Left ventricle myocardium superior (tissue), 1 donor: Measurements from ENCODE around the gene BEND6. TPM values are rescaled to one million over a fixed set of nuclear protein-coding genes. Genes with fewer than 3 reads are reported as not detected.
A peak's percentile ranks its signal among the peaks of the same experiment; 100 is the strongest.

Source experiments
- ATAC-seq: fragments of 200-7000 bp; cut with Tn5 transposase; one replicate; pipeline ENCODE4 v1.9.1; 2020; ENCODE audit warnings: mild to moderate bottlenecking, moderate library complexity
- DNase-seq: peaks from one replicate; pipeline ENCODE4 v3.0.0-alpha.2; 2020
- intact Hi-C: fragments of 100-400 bp; cut with micrococcal nuclease; formaldehyde crosslinking; loops from one replicate; pipeline ENCODE4 v1.11.0; 2022
- long read RNA-seq: library from polyadenylated mRNA; unstranded; transcript quantifications from one replicate; pipeline ENCODE4 v2.0.0, GENCODE V29; 2021
- total RNA-seq: library from RNA; stranded (reverse); fragmentation: NEBNext Ultra II Directional; extraction: Animal tissue kit (Norgen Biotek cat#: 25700); gene quantifications from one replicate; pipeline ENCODE4 v1.2.1, GENCODE V29; 2021
- donor health status: DM: no; HTN: yes; CAD: no; lungs with severe emphysema.

Gene BEND6
- total RNA-seq, result 0.35 TPM
- long read RNA-seq, result 0 reads

- intact Hi-C loops, result no loop called here
- DNase-seq (peak; percentile 61), ATAC-seq (peak; percentile 78)
Observed at GRCh38 chr6:56954403-56955170, at the start of gene BEND6. TSS of gene BEND6 (plus strand) at chr6:56955107. CDS start at chr6:56981811, 26,704 bp downstream.

GRCh38 chr6:56905378-56905777, 49.5 kb upstream of the BEND6 start:
- intact Hi-C loops, result loop anchor here (2.0 kb wide), 1 partner anchor 411 kb away; the partner anchor contains the start of gene PRIM2
- ATAC-seq (no peak), DNase-seq (no peak)

DNA sequence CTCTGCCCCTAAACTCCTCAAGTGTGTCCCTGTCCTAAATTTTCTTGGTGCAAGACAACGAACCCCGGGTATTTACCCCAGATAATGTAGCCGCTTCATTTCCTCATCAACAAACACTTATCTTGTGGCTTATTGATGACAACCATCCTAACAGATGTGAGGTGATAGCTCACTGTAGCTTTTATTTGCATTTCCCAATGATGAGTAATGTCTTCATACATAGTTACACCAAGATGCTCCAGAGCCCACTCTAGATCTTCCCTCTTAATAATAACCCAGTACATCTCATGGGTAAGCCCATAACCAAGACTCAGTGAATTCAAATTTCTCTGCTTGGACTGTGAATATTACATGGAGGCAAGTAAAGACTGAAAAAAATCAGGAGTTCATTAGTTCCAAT, 48.2 kb upstream of the BEND6 start:
- intact Hi-C loops, result no loop called here
- DNase-seq (no peak), ATAC-seq (no peak)

- ATAC-seq, result no peak
- intact Hi-C loops, result no loop called here
Observed at GRCh38 chr6:56909115-56909907, 45.6 kb upstream of the BEND6 start.

DNA sequence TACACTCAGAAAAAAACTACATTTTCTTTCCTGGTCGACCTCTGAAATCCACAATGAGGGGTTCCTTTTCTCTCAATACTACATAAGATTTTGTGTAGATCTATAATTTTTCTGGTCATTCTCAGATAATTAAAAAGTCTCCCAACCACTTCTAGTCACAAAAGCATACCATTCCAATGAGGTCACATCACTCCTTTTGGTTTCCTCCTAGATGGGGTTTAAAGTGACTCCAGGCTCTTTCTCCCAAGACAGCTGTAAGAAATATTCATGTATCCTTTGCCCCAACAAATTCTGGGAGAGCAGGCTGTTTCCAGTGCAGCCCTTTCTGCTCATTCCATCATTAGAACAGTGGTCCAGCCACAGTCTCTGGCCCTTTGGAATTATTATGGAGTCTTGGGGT, 43.1 kb upstream of the BEND6 start:
- DNase-seq, result no peak
- ATAC-seq, result no peak
- intact Hi-C loops, result no loop called here

More at GRCh38 chr6:56909115-56909907, 45.6 kb upstream of the BEND6 start:
- no peak for DNase-seq

DNA sequence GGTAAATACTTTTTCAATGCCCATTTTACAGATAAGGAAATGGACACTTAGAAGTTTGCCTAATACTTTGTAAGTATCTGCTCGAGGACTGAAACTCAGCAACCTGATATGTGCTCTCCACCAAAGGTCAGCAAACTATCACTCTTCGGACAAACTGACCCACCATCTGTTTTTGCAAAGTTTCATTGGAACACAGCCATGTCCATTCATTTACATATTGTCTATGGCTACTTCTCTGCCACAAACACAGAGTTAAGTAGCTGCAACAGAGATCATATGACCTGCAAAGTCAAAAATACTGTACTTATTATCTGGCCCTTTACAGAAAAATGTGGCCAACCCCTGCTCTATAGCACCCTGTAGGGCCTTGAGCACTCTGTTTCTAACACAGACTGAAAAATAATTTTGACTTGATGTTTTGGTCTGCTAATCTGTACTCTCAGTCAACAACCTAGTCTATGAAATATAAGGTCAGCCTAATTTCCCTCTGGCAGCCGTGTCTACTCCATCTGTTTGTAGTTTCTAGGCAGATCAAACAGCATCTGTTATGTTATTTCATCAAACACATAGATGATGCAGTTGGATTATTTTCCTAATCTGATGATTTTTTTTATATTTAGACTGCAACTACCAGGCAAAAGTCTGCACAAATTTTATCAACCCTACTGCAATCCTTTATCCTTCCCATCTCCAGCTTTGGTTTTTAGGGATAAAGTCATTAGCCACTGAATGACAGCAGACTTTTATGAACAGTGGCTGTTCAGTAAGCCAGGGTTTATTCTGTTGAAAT, 41.4 kb upstream of the BEND6 start:
- ATAC-seq (no peak), DNase-seq (no peak)
- intact Hi-C loops, result no loop called here

DNA sequence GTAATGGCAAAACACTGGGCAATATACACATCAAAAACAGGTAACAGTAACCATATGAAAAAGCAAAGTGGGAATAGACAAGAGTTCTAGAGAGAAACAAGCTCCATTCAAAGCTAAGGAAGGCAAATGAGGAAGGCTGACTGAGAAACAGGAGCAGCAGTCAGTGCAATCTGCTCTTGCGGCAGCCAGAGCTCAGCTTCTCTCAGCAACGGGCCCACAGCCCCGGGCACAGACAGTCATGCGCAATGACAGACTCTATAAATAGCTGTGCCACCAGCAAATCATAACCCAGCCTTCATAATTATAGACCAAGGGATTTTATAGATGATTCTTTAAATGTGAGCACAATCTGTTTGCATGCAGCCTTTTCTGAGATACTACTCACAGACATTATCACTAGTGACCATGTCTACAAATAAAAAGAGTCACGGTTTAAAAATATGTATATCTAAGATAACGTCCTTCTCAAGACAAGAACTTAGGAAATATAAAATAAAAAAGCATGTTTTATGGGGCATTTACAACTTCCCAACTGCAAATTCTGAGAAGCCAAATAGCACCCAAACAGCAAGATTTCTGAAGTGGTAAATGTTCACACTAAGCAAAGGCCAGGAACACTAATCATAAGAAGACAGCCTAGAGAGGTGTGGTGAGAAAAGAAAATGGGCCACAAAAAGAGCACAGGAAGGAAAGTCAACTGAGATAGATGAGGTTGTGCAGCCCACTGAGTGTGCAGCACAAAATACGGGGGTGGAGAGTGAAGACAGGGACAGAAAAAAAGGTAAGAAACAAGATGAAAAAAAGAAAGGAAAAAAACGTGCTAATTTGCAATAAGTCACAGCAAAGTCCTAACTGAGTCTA, 39.9 kb upstream of the BEND6 start:
- intact Hi-C loops, result no loop called here
- peak; percentile 60 for DNase-seq
- peak; percentile 95 for ATAC-seq

DNA sequence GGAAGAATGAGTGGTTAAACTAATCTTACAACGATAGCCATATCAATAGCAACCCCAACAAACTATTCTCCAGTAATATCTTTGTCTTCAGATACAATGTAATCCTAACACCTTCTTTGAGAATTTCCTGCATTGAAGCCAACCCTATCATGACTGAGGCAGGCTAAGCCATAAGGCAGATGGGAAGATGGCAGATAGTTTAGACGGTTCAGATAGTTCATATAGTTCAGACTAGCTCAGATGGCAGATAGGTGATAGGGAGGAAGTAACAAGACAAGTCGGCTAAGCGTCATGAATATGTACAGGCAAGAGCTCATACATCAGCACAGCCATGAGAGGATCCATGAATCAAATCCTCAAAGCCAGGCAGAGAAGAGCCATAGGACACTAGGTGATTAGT, 39.1 kb upstream of the BEND6 start:
- intact Hi-C loops, result no loop called here
- no peak for ATAC-seq
- no peak for DNase-seq

DNA sequence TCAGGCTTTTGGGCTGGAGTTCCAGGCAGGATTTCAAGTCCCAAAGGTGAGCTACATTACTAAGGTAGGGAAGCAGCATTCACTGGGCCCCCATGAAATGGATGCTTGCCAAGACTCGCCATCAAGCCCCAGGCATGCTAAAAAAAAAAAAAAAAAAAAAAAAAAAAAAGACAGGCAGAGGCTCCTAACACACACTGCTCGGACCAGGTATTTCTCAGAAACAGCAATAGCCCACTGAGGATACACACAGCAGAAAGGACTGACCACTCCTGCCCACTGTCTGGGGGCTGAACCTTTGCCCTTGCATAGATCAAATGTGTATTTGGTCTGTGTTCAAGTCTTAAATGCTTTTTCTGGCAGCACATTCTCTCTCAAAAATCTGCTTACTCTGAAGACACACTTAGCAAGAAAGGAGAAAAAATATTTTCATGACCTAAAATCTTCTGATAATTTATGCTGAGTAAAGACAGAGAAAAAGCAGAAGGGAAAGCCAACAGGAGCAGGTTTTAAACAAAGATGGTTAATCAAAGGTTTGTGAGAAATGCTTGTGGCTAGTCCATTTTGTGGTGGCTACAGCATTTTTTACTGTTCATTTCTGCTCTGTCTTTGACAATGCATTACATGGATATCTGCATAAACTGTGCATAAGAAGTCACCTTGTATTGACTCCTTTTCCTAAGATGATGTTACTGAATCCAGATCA, 37.9 kb upstream of the BEND6 start:
- DNase-seq, result no peak
- intact Hi-C loops, result no loop called here
- no peak for ATAC-seq

DNA sequence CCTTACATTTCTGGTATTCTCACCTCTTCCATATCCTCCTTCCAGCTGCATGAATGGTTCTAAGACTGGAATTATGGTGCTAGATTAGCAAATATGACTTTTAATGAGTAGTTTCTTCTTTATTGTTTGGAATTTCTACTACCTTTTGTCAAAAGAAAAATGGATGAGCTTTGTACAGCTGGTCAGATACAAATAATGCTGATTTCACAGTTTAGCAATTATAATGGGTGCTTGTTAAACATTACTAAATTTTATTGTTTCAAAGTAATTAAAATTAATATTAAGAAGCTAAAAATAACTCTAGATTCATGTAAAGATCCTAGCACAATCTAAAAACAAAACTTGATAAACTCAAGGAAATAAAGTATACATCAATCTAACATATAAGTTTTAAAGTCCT, 32.3 kb upstream of the BEND6 start:
- ATAC-seq (no peak), DNase-seq (no peak)
- intact Hi-C loops, result no loop called here

GRCh38 chr6:56923565-56923964, 31.3 kb upstream of the BEND6 start:
- no peak for DNase-seq
- intact Hi-C loops, result no loop called here
- ATAC-seq, result no peak

DNA sequence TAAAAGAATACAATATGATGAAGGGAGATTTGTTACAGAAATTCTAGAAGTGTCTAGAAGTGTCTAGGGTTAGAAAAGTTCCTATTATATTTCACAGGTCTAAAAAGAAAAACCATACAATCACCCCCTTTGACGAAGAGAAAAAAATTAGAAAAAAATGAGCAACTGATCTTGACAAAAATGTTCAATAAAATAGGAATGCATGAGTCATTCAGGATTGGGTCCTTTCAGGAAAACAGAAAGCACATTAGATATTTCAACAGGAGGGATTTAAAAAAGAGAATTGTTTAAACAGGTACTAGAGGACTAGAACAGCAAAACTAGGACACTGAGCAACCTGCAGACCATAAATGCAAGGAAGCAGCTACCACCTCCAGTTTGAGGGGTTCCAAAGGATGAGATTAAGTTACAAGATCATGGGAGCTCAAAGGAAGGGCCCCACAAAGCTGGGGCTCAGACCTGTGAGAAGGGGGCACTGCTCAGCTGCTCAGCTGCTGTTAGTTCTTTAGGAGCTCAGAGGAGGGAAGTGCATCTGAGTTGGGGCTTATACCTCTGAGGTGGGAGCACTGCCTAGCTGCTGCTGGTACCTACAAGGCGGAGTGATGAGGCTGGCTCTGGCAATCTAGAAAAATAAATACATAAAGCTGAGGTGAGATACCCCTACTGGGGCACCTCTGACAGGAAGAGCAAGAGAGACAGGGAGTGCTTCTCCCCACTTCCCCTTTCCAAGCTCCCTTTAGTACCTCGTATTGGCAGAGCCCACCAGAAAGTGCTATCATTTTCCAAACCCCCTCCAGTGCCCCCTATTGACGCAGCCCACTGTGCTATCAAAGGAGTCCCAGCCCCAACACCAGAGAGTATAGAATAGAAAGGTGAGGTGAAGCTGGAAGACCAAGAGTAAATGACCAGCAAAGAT, 27.1 kb upstream of the BEND6 start:
- no peak for DNase-seq
- intact Hi-C loops, result no loop called here
- ATAC-seq, result no peak

GRCh38 chr6:56930846-56931245, 24.1 kb upstream of the BEND6 start:
- intact Hi-C loops, result no loop called here
- DNase-seq (no peak), ATAC-seq (no peak)

DNA sequence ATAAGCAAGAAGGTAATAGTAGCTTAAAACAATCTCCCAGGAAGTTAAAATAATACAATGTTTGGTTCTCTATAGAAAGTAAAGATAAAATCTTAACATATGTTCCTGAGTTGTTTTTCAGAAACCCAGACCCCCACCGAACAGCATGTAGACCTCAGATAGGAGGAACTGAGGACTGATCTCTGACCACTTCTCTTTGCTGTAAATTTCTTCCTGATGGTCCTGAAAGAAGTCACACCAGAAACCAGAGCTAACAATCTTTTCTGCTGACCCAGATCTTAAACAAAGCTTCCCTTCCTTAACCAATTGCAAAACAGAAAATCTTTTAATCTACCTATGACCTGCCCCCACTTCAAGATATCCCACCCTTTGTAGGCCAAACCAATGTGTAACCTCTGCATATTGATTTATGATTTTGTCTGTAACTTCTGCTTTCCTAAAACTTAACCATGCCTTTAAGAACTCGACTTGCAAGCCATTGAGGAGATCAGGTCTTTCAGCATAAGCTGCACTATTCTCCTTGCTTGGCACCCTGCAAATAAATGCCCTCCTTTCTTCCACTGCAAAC, 21.9 kb upstream of the BEND6 start:
- no peak for ATAC-seq
- intact Hi-C loops, result no loop called here
- no peak for DNase-seq

DNA sequence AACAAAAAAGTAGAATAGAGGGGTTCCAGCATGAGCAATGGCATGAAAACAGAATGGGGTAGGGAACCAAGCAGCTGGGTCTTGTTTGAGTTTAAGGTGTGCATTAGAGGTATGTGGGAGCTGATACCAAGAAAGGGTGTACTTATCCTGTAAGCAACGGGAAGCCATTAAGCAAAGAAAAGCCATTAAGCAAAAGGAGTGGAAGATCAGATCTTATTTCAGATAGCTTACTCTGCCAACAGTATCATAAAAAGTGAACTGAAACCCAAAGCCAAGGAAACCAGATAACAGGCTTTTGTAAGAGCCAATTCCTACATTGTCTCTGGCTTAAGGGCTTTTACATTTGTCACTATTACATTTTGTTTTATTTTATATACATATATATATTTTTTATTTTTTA, 21.3 kb upstream of the BEND6 start:
- DNase-seq (no peak), ATAC-seq (no peak)
- intact Hi-C loops, result no loop called here

DNA sequence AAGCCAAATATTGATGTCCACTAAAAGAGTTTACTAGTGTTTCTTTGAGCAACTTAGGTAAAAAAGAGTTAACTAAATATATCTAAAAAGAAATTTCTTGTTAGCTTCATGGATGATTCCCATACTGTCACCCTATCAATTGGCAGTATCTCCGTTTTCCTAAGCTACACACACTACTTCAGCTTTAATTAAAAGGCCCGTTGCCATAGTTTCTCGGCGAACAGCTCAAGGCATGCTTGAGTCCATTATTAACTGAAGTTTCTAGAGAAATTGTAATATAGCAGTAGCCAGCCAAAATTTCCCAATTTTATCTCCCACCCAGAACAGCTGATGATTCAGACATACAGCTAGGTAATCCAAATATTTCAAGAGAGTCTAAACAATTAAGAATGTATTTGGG, 20.0 kb upstream of the BEND6 start:
- intact Hi-C loops, result no loop called here
- ATAC-seq, result no peak
- DNase-seq, result no peak

GRCh38 chr6:56936466-56936865, 18.4 kb upstream of the BEND6 start:
- intact Hi-C loops, result no loop called here
- ATAC-seq (no peak), DNase-seq (no peak)
